Mammary epithelial cell (primary cell): ENCODE measurements around the gene ALOX12B.

ENCODE experiments used
- CTCF ChIP-seq, 2 donors: IDR thresholded peaks in 1 of 2; conservative IDR thresholded peaks in 1 of 2; 2 replicates each; pipeline ENCODE4 v1.5.1; 2011 to 2012; ENCODE audit warnings: inconsistent platforms in 2 of 2, low read length in 2 of 2, mild to moderate bottlenecking in 2 of 2, control low read depth in 1 of 2, low read depth in 1 of 2; ENCODE audit not compliant: insufficient read depth in 1 of 2; ENCODE audit errors: extremely low read depth in 1 of 2
- EZH2 ChIP-seq: IDR thresholded peaks from 2 replicates; pipeline ENCODE4 v1.6.1; 2012; ENCODE audit warnings: low read length, inconsistent platforms, borderline replicate concordance

GRCh38 chr17:8081876-8082275 lies 5.6 kb downstream of the ALOX12B start:
- no peak for TF ChIP-seq CTCF (conservative IDR thresholded peaks at IDR 0.05 in 1 of 2, IDR thresholded peaks at IDR 0.05 in 1 of 2; ENCODE audit: extremely low read depth in 1 of 2, insufficient read depth in 1 of 2, low read depth in 1 of 2, low read length in 2 of 2)
- TF ChIP-seq EZH2, result no peak
